ENCODE measurements around the gene TAF11L6.
"Not testable (repeated sequence)": the region's sequence is repeated elsewhere in the genome, so short reads cannot be mapped to it uniquely, and the experiment has no call there.

TAF11L6 gene

GRCh38 chr5:17492770-17493169 is 35.7 kb upstream of the TAF11L6 start:
- no peak for TF ChIP-seq EZH2phosphoT487 (IDR thresholded peaks at IDR 0.05; ENCODE audit: low read depth)
- Histone ChIP-seq H3K9ac (ENCODE audit: low read length) (no peak overlapping the region), H3K36me3 (replicated peaks; ENCODE audit: low read depth, low read length) (no peaks in the 10 kb centered on the region), H3K9me3 (ENCODE audit: insufficient read depth, low read length) (no peaks in the 10 kb centered on the region), H3K27me3 (ENCODE audit: low read depth, low read length) (no peaks in the 10 kb centered on the region), H3K4me1 (ENCODE audit: low read length) (no peaks in the 10 kb centered on the region), H4K20me1 (ENCODE audit: insufficient read depth, low read length) (no peaks in the 10 kb centered on the region), H2AFZ (ENCODE audit: low read depth, low read length) (no peak overlapping the region), H3K79me2 (ENCODE audit: low read length) (no peaks in the 10 kb centered on the region), H3K4me3 (ENCODE audit: low read length) (no peak overlapping the region), H3K27ac (ENCODE audit: low read length) (no peak overlapping the region), H3K4me2 (ENCODE audit: low read length) (no peak overlapping the region)

- H3K4me2 ChIP-seq (ENCODE audit: low read length) = no peak overlapping the region
- no peaks in the 10 kb centered on the region for H3K79me2 ChIP-seq (ENCODE audit: low read length)
- no peaks in the 10 kb centered on the region for H4K20me1 ChIP-seq (ENCODE audit: insufficient read depth, low read length)
- H3K4me3 ChIP-seq (ENCODE audit: low read length) = no peak overlapping the region
- H3K27ac ChIP-seq (ENCODE audit: low read length) = no peak overlapping the region
- no peaks in the 10 kb centered on the region for H3K4me1 ChIP-seq (ENCODE audit: low read length)
- TF ChIP-seq EZH2phosphoT487 (IDR thresholded peaks at IDR 0.05; ENCODE audit: low read depth) (no peak), CTCF (IDR thresholded peaks at IDR 0.05; ENCODE audit: low read depth, low read length) (no peak)
- no peak overlapping the region for H2AFZ ChIP-seq (ENCODE audit: low read depth, low read length)
- no peaks in the 10 kb centered on the region for H3K36me3 ChIP-seq (replicated peaks; ENCODE audit: low read depth, low read length)
- H3K9ac ChIP-seq (ENCODE audit: low read length) = no peak overlapping the region
- no peaks in the 10 kb centered on the region for H3K9me3 ChIP-seq (ENCODE audit: insufficient read depth, low read length)
- no peaks in the 10 kb centered on the region for H3K27me3 ChIP-seq (ENCODE audit: low read depth, low read length)
These were observed 31.0 kb upstream of the TAF11L6 start for GRCh38 chr5:17497446-17497845.

- H4K20me1 ChIP-seq (ENCODE audit: insufficient read depth, low read length); H3K36me3 ChIP-seq (replicated peaks; ENCODE audit: low read depth, low read length); H3K27me3 ChIP-seq (ENCODE audit: low read depth, low read length); H3K4me3 ChIP-seq (ENCODE audit: low read length); H3K9me3 ChIP-seq (ENCODE audit: insufficient read depth, low read length); H3K79me2 ChIP-seq (ENCODE audit: low read length); H3K4me2 ChIP-seq (ENCODE audit: low read length); H3K4me1 ChIP-seq (ENCODE audit: low read length); H3K27ac ChIP-seq (ENCODE audit: low read length); H3K9ac ChIP-seq (ENCODE audit: low read length); H2AFZ ChIP-seq (ENCODE audit: low read depth, low read length): not testable (repeated sequence)
These were observed 30.5 kb upstream of the TAF11L6 start, which contains the start of gene TAF11L2 for GRCh38 chr5:17497931-17498330. TSS of gene TAF11L2 (plus strand) at chr5:17498231.

- no peaks in the 10 kb centered on the region for H4K20me1 ChIP-seq (ENCODE audit: insufficient read depth, low read length)
- no peak overlapping the region for H3K4me3 ChIP-seq (ENCODE audit: low read length)
- no peak overlapping the region for H3K27ac ChIP-seq (ENCODE audit: low read length)
- no peaks in the 10 kb centered on the region for H3K27me3 ChIP-seq (ENCODE audit: low read depth, low read length)
- TF ChIP-seq CTCF (IDR thresholded peaks at IDR 0.05; ENCODE audit: low read depth, low read length) = no peak
- no peak for TF ChIP-seq EZH2phosphoT487 (IDR thresholded peaks at IDR 0.05; ENCODE audit: low read depth)
- H3K79me2 ChIP-seq (ENCODE audit: low read length) = no peaks in the 10 kb centered on the region
- H3K9me3 ChIP-seq (ENCODE audit: insufficient read depth, low read length) = no peaks in the 10 kb centered on the region
- no peak overlapping the region for H2AFZ ChIP-seq (ENCODE audit: low read depth, low read length)
- H3K36me3 ChIP-seq (replicated peaks; ENCODE audit: low read depth, low read length) = no peaks in the 10 kb centered on the region
- no peak overlapping the region for H3K9ac ChIP-seq (ENCODE audit: low read length)
- H3K4me1 ChIP-seq (ENCODE audit: low read length) = no peaks in the 10 kb centered on the region
- H3K4me2 ChIP-seq (ENCODE audit: low read length) = no peak overlapping the region
These were observed 16.6 kb upstream of the TAF11L6 start for GRCh38 chr5:17511775-17512325.

GRCh38 chr5:17517526-17517925 is 10.9 kb upstream of the TAF11L6 start:
- not testable (repeated sequence) for H4K20me1 ChIP-seq (ENCODE audit: insufficient read depth, low read length); H3K4me3 ChIP-seq (ENCODE audit: low read length); H3K9me3 ChIP-seq (ENCODE audit: insufficient read depth, low read length); H3K4me2 ChIP-seq (ENCODE audit: low read length); H3K27ac ChIP-seq (ENCODE audit: low read length); H3K27me3 ChIP-seq (ENCODE audit: low read depth, low read length); H3K79me2 ChIP-seq (ENCODE audit: low read length); H3K36me3 ChIP-seq (replicated peaks; ENCODE audit: low read depth, low read length); H3K9ac ChIP-seq (ENCODE audit: low read length); H2AFZ ChIP-seq (ENCODE audit: low read depth, low read length); H3K4me1 ChIP-seq (ENCODE audit: low read length)

GRCh38 chr5:17518067-17518466 is 10.4 kb upstream of the TAF11L6 start, which contains the start of gene TAF11L3:
TSS of gene TAF11L3 (plus strand) at chr5:17518367.
- H3K4me1 ChIP-seq (ENCODE audit: low read length); H3K9me3 ChIP-seq (ENCODE audit: insufficient read depth, low read length); H3K27me3 ChIP-seq (ENCODE audit: low read depth, low read length); H2AFZ ChIP-seq (ENCODE audit: low read depth, low read length); H3K4me3 ChIP-seq (ENCODE audit: low read length); H4K20me1 ChIP-seq (ENCODE audit: insufficient read depth, low read length); H3K79me2 ChIP-seq (ENCODE audit: low read length); H3K4me2 ChIP-seq (ENCODE audit: low read length); H3K27ac ChIP-seq (ENCODE audit: low read length); H3K9ac ChIP-seq (ENCODE audit: low read length); H3K36me3 ChIP-seq (replicated peaks; ENCODE audit: low read depth, low read length): not testable (repeated sequence)

- not testable (repeated sequence) for H4K20me1 ChIP-seq (ENCODE audit: insufficient read depth, low read length); H3K27me3 ChIP-seq (ENCODE audit: low read depth, low read length); H3K4me1 ChIP-seq (ENCODE audit: low read length); H3K79me2 ChIP-seq (ENCODE audit: low read length); H3K9me3 ChIP-seq (ENCODE audit: insufficient read depth, low read length); H2AFZ ChIP-seq (ENCODE audit: low read depth, low read length); H3K9ac ChIP-seq (ENCODE audit: low read length); H3K4me3 ChIP-seq (ENCODE audit: low read length); H3K27ac ChIP-seq (ENCODE audit: low read length); H3K36me3 ChIP-seq (replicated peaks; ENCODE audit: low read depth, low read length); H3K4me2 ChIP-seq (ENCODE audit: low read length)
These were observed 9.0 kb upstream of the TAF11L6 start for GRCh38 chr5:17519508-17519907.

GRCh38 chr5:17521501-17521900 is 7.0 kb upstream of the TAF11L6 start, which contains the start of gene TAF11L4:
TSS of gene TAF11L4 (plus strand) at chr5:17521801.
- H3K4me3 ChIP-seq (ENCODE audit: low read length); H3K4me1 ChIP-seq (ENCODE audit: low read length); H4K20me1 ChIP-seq (ENCODE audit: insufficient read depth, low read length); H2AFZ ChIP-seq (ENCODE audit: low read depth, low read length); H3K36me3 ChIP-seq (replicated peaks; ENCODE audit: low read depth, low read length); H3K4me2 ChIP-seq (ENCODE audit: low read length); H3K27ac ChIP-seq (ENCODE audit: low read length); H3K27me3 ChIP-seq (ENCODE audit: low read depth, low read length); H3K79me2 ChIP-seq (ENCODE audit: low read length); H3K9ac ChIP-seq (ENCODE audit: low read length); H3K9me3 ChIP-seq (ENCODE audit: insufficient read depth, low read length): not testable (repeated sequence)
